ENCODE data around the gene PGAP6.

DNA sequence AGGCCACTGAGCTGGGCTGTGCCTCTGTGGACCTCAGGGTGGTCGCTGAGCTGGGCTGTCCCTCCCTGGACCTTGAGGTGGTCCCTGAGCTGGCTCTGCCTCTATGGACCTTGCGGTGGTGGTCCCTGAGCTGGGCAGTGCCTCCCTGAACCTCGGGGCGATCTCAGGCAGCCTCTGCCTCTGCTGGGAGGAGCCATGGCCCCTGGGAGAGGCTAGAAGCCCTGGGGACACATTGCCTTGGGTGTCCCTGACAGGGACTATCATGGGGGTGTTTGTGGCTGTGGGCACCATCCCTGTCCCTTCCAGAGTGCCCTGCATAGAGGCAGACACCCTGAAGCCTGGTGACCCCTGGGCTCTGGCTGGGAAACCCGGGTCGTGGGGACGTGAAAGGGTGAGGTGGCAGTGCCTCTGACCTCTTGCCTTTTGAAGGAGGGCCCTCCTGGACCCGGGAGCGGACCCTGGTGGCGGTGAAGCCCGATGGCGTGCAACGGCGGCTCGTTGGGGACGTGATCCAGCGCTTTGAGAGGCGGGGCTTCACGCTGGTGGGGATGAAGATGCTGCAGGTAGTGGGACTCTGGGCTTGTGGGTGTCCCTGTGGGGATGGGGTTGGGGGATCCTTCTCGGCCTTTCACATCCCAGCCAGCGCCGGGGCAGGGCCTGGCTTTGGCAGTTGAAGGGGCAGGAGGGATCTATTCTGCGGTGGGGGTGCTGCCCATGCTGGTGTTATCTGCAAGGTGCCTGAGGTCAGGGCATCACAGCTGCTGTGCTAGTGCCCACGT, 17.0 kb upstream of the PGAP6 start:
- TF ChIP-seq CTCF (IDR thresholded peaks at IDR 0.05; ENCODE audit: low read depth, low read length, poor library complexity, severe bottlenecking), result no peak
- no peak for TF ChIP-seq EZH2phosphoT487 (IDR thresholded peaks at IDR 0.05; ENCODE audit: borderline replicate concordance, low read length)
